GM21723 (cell line): ENCODE measurements around the gene CA10.

Experiments used
- ATAC-seq: cut with Tn5 transposase; IDR thresholded peaks from one replicate; pipeline ENCODE4 v1.9.1; 2021; ENCODE audit warnings: mild to moderate bottlenecking, moderate library complexity; ENCODE audit not compliant: unreplicated experiment

Gene CA10

DNA sequence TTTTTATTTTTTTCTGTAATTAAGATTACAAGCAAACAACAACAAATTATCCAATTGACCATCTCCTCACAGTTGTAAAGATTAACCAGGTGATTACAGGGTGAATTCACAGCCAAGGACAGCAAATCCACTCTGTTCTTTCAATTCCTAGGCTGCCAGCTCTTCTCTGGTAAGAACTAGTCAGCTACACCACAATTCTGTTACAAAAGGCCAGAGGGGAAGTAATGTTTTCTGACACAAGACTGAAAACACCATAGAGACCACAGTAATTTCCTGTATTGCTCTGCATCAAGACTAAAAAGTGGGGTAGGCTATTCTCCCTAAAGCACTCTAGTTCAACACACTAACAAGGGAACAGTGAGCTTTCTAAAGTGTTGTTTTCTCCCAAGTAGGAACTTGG is 10.6 kb downstream of the CA10 start:
- peak; percentile 62 for ATAC-seq

- ATAC-seq, result peak; percentile 54
These were observed 11.1 kb downstream of the CA10 start for GRCh38 chr17:52147431-52147830.

- no peak for ATAC-seq
These were observed 13.0 kb downstream of the CA10 start for GRCh38 chr17:52145476-52145875.

DNA sequence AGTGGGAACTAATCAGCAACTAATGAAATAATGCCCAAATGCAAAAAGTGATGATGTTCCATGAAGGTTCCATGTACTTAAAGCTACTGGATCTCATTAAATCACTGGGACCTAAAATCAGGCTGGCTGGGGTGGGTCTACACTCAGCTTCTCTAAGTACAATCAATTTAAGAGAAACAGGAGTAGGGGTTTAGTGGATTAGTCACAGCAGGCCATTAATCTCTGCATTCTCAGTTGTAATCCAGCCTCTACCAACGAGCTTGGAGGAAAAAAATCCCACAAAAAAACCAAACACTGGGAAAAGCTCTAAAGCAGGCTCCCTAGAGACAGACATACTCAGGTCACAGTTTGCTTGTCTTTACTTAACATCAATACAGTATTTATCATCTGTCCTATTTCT is 15.0 kb downstream of the CA10 start:
- no peak for ATAC-seq

GRCh38 chr17:52140601-52141000 is 17.9 kb downstream of the CA10 start:
- ATAC-seq, result no peak

DNA sequence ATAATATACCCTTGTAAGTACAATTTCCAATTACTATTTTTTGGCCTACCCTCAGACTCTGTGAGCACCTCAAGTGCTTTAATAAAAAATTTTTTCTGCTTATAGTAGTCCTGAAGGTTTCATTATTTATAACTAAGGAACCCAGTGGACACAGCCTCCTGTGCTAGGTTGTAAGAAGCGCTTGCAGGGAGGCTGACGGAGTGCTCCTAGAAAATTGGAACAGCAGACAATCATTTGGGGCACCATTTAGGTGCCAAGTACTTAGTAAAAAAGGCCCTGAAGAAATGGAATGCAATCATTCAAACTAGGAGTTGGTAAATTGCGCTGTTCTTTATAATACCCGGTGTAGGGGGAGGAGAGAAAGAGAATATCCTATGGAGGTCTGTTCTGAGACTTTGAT is 19.8 kb downstream of the CA10 start:
- no peak for ATAC-seq

GRCh38 chr17:52138350-52138749 is 20.2 kb downstream of the CA10 start:
- ATAC-seq, result no peak

GRCh38 chr17:52136166-52136565 is 22.3 kb downstream of the CA10 start:
- ATAC-seq, result no peak

DNA sequence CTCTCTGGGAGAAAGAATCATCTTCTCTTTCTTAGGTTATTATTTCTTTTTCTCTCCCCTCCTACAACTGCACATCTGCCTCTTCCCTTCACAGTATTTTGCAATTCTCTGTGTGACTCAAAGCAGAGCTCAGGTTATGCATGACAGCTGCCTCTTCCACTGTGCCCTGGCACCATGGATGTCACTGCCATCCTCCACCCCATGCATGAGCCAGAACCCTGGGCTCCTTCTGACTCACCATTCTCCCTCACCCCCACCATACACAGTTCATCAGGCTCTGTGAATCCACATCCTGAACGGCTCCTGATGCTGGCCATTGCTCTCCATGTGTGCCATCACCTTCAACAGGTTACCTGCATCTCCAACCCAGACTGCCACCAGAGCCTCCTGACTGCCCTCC is 23.9 kb downstream of the CA10 start:
- ATAC-seq, result no peak

DNA sequence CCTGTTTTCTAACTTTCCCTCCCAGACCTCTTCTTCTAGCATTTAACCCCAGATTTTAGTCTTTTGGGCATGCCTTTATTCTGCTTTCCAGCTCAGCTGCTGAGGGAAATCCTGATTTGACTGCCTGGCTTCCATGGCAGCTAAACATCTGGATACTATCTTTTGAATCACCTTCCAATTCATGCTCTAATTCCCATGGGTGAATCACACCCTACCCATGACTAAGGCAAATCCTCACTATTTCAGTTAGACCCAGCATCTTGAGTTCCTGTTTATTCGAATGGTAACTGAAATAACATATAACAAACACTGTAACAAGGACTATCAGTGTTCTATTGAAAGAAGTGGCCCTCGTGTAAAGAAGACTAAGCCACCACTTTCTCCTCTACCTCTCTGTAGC is 29.8 kb downstream of the CA10 start:
- no peak for ATAC-seq

- ATAC-seq, result no peak
These were observed 33.5 kb downstream of the CA10 start for GRCh38 chr17:52124993-52125392.

- ATAC-seq, result no peak
These were observed 34.0 kb downstream of the CA10 start for GRCh38 chr17:52124561-52124960.

DNA sequence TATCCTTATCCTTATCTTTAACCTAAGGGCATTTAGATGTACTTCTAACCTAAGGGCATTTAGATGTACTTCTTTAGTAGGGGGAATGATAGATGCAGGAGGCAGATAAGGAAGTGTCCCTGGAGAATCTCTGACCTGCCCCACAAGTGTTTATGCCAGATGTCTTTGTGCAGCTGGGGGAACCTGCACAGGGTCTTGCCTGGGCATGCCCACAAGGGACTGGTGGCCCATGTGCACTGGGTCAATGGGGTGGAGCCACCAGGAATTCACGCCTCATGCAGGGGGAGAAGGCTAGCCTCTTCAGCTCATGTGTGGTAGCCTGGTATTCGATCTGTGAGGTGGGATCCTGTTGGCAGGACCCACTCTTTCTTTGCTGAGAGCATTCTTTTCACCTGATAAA is 38.0 kb downstream of the CA10 start:
- no peak for ATAC-seq

DNA sequence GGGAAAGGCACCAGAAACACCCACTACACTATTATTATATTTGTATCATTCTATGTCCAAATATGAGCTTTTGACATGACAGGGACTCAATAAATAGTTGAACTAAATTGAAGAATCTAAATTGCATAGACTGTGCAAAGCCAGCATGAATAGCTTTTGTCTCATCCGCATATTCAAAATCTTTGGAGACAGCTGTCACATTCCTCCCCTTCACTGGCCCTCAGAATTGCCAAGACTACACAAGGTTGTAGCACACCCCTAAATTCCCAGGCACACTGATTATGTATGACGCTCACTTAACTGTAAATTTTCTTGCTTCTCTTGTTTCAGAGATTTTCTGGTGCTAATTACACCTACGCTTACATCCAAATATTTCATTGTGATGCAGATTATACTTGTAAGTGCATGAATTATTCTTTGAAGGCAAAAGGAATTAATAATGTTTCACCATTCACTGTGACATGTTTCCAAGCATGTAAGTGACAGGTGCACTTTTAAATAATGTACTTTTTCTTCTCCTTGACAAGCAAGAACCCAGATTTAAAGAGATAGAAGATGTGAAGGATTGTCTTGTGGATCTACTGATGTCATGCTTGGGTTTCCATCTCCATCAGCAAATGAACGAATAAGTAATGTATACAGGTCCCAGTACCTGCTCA is 47.5 kb downstream of the CA10 start:
- ATAC-seq, result no peak

- peak; percentile 61 for ATAC-seq
These were observed 51.8 kb downstream of the CA10 start for GRCh38 chr17:52106638-52107261.

DNA sequence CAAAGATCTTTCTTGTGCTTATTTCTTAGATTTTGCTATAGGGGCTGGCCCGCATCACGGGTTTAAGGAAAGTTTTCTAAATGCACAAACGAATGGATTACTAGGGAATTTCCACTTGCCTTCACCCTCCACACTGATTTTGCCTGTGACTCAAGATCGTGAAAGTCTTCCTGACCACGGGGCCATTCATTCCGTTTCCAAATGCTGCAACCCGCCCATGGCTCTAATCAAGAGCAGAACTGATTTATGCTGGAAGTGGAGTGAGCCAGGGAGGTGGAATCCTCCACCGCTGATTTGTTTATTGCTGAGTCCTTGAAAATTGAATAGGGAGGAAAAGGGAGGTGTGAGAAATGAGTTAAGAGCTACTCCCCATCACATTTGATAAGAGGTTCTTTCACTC is 52.4 kb downstream of the CA10 start:
- no peak for ATAC-seq

DNA sequence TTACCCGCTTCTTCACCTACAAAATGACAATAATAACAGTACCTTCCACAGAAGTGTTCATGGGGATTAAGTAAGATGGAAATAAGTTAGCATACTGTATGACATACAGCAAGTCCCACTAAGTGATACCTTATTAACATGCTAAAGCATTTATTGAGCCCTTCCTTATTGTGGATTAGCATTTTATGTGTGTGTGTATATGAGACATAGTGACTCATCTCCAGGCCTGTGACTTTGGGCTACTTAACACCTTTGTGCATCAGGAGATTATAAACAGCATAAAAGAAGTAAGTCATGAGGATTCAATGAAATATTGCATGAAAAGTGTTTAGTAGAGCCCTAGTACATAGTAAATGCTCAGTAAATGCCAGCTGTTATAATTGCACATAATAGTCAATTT is 52.9 kb downstream of the CA10 start:
- ATAC-seq, result no peak

GRCh38 chr17:52096056-52096455 is 62.5 kb downstream of the CA10 start:
- no peak for ATAC-seq

GRCh38 chr17:52084176-52084575 is 74.3 kb downstream of the CA10 start:
- no peak for ATAC-seq

DNA sequence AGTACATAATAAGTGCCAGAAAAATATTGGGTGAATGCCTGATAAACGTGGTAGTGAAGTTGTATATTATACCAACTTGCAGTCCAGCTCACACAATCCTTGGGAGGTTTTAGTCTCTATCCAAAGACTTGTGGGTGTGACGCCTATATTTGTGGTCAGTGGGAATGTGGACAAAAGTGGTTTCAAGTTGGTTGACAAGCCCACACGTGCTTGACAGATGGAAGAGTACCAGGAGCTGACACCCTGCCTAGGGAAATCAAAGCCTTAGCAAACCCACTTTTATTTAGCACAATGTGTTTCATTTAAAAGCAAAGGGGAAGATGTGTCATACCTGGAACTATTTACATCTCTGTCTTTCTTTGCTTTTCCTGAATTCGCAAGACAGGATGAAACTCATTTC is 79.0 kb downstream of the CA10 start:
- no peak for ATAC-seq

DNA sequence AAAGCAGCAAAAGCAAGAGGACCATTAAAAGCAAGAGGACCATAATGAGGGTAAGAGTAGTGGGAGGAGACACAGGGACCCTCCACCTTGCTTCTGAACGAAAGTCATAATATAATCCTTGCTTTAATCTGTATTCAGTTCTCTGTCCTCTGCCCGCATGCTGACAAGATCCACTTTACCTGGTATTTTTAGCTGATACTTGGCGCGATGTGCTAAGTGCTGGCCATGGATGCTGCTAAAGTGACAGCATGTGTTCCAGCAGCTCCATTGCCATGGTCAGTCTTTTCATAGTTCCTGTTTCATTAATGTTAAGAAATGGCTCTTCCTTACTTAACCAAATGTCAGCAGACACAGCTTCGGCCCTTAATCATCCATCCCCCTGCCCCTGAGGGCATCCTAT is 86.8 kb downstream of the CA10 start:
- no peak for ATAC-seq

DNA sequence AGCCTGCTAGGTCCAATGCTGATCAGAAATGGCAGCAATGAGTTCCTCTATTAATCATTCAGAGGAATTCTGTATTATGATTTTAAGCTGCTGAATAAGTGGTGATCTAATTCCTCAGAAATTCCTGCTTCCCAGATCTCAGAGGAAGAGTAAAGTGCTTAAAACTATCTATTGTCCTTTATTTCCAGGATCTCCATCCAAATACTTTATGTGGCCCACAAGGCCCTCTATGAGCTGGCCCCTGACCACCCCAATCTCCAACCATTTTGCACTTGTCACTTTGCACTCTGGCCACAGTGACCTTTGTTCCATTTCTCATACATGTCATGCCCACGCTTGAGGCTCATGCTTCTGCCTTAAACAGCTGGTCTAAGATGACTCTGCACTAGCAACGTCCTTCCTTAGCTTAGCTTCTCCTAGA is 93.7 kb downstream of the CA10 start:
- no peak for ATAC-seq

DNA sequence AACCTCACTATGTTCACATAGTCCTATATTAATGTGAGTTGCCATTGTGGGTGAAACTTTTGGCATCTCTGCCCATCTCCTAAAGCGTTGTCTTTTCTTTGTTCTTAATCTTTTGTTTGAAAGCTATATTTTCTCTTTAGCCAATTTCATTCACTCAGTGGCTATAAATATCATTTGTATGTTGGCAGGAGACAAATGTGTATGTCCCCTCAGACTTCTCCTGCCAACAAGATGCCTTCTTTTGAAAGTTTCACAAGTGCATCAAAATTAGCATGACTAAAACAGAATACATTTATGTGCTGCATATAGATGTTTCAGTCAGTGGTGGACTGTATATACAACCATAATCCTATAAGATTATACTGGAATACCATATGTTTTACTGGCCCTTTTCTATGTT is 109.0 kb downstream of the CA10 start:
- ATAC-seq, result no peak
